ENCODE data around the gene FAM47E.

Gene FAM47E

GRCh38 chr4:76302826-76303438, 51.4 kb downstream of the FAM47E start:
- DNase-seq: no peak

GRCh38 chr4:76305033-76305687, 53.6 kb downstream of the FAM47E start:
- no peak for DNase-seq

- DNase-seq: no peak
These were observed 54.7 kb downstream of the FAM47E start, which contains the start of gene STBD1 for GRCh38 chr4:76305971-76306881. STBD1 (plus strand) TSS chr4:76306733; CDS start chr4:76306770, 37 bp downstream.

GRCh38 chr4:76306882-76307659, 55.5 kb downstream of the FAM47E start:
- no peak for DNase-seq

- no peak for DNase-seq
These were observed 56.1 kb downstream of the FAM47E start for GRCh38 chr4:76307660-76308014.

GRCh38 chr4:76308548-76308947, 57.0 kb downstream of the FAM47E start:
- no peak for DNase-seq

- DNase-seq: no peak
These were observed 58.5 kb downstream of the FAM47E start for GRCh38 chr4:76309939-76310550.

GRCh38 chr4:76310683-76311082, 59.2 kb downstream of the FAM47E start:
- DNase-seq: no peak

GRCh38 chr4:76311896-76312331, 60.4 kb downstream of the FAM47E start:
- DNase-seq: no peak

GRCh38 chr4:76312457-76312856, 60.9 kb downstream of the FAM47E start:
- no peak for DNase-seq

GRCh38 chr4:76313547-76313946, 62.0 kb downstream of the FAM47E start:
- no peak for DNase-seq

GRCh38 chr4:76315267-76315918, 63.9 kb downstream of the FAM47E start:
- no peak for DNase-seq

GRCh38 chr4:76316131-76316530, 64.6 kb downstream of the FAM47E start:
- DNase-seq: no peak

GRCh38 chr4:76322236-76322635, 70.7 kb downstream of the FAM47E start:
- no peak for DNase-seq

- no peak for DNase-seq
These were observed 73.6 kb downstream of the FAM47E start for GRCh38 chr4:76325072-76325471.

GRCh38 chr4:76326515-76326914, 75.0 kb downstream of the FAM47E start:
- no peak for DNase-seq
